H1 (cell line): ENCODE results near the gene DAZAP1.

Experiments used
- POLR2AphosphoS5 ChIP-seq: IDR thresholded peaks from 2 replicates; pipeline ENCODE4 v1.6.1; 2011; ENCODE audit warnings: low read depth, low read length
- RAD21 ChIP-seq, 2 experiments: IDR thresholded peaks in 1 of 2; conservative IDR thresholded peaks in 1 of 2; 2 replicates each; pipeline ENCODE4 v1.6.1; 2011; ENCODE audit warnings: low read depth in 2 of 2, low read length in 2 of 2, improper control_type of control experiment in 1 of 2, inconsistent platforms in 1 of 2, mild to moderate bottlenecking in 1 of 2, moderate library complexity in 1 of 2
- SRF ChIP-seq: IDR thresholded peaks from 2 replicates; pipeline ENCODE4 v1.6.1; 2011; ENCODE audit warnings: mild to moderate bottlenecking, low read depth, low read length, moderate library complexity
- YY1 ChIP-seq: IDR thresholded peaks from 2 replicates; pipeline ENCODE4 v1.6.1; 2011; ENCODE audit warnings: low read depth, mild to moderate bottlenecking, low read length
- TF ChIP-seq, protein P1 (sequence below): IDR thresholded peaks from 2 replicates; pipeline ENCODE4 v1.6.1; 2011; ENCODE audit warnings: low read depth, mild to moderate bottlenecking, low read length; ENCODE audit not compliant: insufficient read depth

DNA sequence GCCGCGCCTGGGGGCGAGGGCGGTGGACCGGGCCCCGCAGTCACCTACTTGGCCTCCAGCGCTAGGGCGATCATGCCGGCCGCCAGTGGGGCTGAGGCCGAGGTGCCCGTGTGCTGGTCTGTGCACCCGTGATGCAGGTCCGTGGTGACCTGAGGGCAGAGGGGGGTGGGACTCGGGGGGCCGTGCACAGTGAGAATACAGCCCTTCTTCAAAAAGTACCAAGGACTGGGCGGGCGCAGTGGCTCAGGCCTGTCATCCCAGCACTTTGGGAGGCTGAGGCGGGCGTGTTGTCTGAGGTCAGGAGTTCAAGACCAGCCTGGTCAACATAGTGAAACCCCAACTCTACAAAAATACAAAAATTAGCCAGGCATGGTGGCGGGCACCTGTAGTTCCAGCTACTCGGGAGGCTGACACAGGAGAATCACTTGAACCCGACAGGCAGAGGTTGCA lies 76.6 kb downstream of the DAZAP1 start:
- TF ChIP-seq POLR2AphosphoS5 (no peak), SRF (no peak), RAD21 (IDR thresholded peaks at IDR 0.05 in 1 of 2, conservative IDR thresholded peaks at IDR 0.05 in 1 of 2; ENCODE audit: low read depth in 2 of 2, low read length in 2 of 2) (no peak), YY1 (no peak)
- TF ChIP-seq, protein P1, sequence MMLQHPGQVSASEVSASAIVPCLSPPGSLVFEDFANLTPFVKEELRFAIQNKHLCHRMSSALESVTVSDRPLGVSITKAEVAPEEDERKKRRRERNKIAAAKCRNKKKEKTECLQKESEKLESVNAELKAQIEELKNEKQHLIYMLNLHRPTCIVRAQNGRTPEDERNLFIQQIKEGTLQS, result no peak
